Liver (tissue), 3 donors: ENCODE measurements around the gene GALNT8.

Experiments
- CTCF ChIP-seq: fragments of 150-350 bp; IDR thresholded peaks from 2 replicates; pipeline ENCODE4 v1.5.1; 2017; ENCODE audit warnings: improper control_type of control experiment, low read depth, low read length; ENCODE audit not compliant: missing input control
- FOXA1 ChIP-seq: IDR thresholded peaks from 2 replicates; pipeline ENCODE4 v1.6.1; 2016; ENCODE audit warnings: antibody characterized with exemption
- GABPA ChIP-seq, 2 donors: IDR thresholded peaks in 1 of 2; conservative IDR thresholded peaks in 1 of 2; 2 replicates each; pipeline ENCODE4 v1.6.1; 2016; ENCODE audit warnings: antibody characterized with exemption in 2 of 2, mild to moderate bottlenecking in 1 of 2, moderate library complexity in 1 of 2
- HNF4G ChIP-seq: IDR thresholded peaks from 2 replicates; pipeline ENCODE4 v1.6.1; 2016; ENCODE audit warnings: antibody characterized with exemption
- JUND ChIP-seq, 2 donors: IDR thresholded peaks; 2 replicates each; pipeline ENCODE4 v1.6.1; 2016; ENCODE audit warnings: antibody characterized with exemption in 2 of 2
- MAX ChIP-seq: IDR thresholded peaks from 2 replicates; pipeline ENCODE4 v1.6.1; 2016; ENCODE audit warnings: antibody characterized with exemption
- RAD21 ChIP-seq, 2 donors: IDR thresholded peaks; 2 replicates each; pipeline ENCODE4 v1.6.1; 2016; ENCODE audit warnings: antibody characterized with exemption in 2 of 2, mild to moderate bottlenecking in 2 of 2
- REST ChIP-seq: IDR thresholded peaks from 2 replicates; pipeline ENCODE4 v1.6.1; 2016; ENCODE audit warnings: antibody characterized with exemption, mild to moderate bottlenecking
- SP1 ChIP-seq: IDR thresholded peaks from 2 replicates; pipeline ENCODE4 v1.6.1; 2018; ENCODE audit warnings: antibody characterized with exemption, mild to moderate bottlenecking
- TAF1 ChIP-seq: conservative IDR thresholded peaks from 2 replicates; pipeline ENCODE4 v1.6.1; 2016; ENCODE audit warnings: antibody characterized with exemption, mild to moderate bottlenecking
- ZBTB33 ChIP-seq: IDR thresholded peaks from 2 replicates; pipeline ENCODE4 v1.6.1; 2016; ENCODE audit warnings: antibody characterized with exemption
- donor health status: healthy.
- donor health status: healthy.

GRCh38 chr12:4679711-4680110, 40.5 kb upstream of the GALNT8 start:
- no peak for TF ChIP-seq JUND (IDR thresholded peaks at IDR 0.05)
- TF ChIP-seq CTCF, result no peak
- no peak for TF ChIP-seq MAX
- no peak for TF ChIP-seq REST
- no peak for TF ChIP-seq HNF4G
- no peak for TF ChIP-seq SP1
- no peak for TF ChIP-seq TAF1
- no peak for TF ChIP-seq ZBTB33
- TF ChIP-seq GABPA (IDR thresholded peaks at IDR 0.05 in 1 of 2, conservative IDR thresholded peaks at IDR 0.05 in 1 of 2), result no peak
- TF ChIP-seq RAD21 (IDR thresholded peaks at IDR 0.05), result no peak
- TF ChIP-seq FOXA1, result no peak
